ENCODE measurements around the gene MON1B. TPM values are rescaled to one million over a fixed set of nuclear protein-coding genes. Genes with fewer than 3 reads are reported as not detected.
"Not testable (repeated sequence)": the region's sequence is repeated elsewhere in the genome, so short reads cannot be mapped to it uniquely, and the experiment has no call there.

The MON1B gene
- total and polyA plus RNA-seq, 2 donors (not counting 3 experiments of a cell fraction or from before 2014, with no cell fraction given): 35.8 to 57.0 TPM

DNA sequence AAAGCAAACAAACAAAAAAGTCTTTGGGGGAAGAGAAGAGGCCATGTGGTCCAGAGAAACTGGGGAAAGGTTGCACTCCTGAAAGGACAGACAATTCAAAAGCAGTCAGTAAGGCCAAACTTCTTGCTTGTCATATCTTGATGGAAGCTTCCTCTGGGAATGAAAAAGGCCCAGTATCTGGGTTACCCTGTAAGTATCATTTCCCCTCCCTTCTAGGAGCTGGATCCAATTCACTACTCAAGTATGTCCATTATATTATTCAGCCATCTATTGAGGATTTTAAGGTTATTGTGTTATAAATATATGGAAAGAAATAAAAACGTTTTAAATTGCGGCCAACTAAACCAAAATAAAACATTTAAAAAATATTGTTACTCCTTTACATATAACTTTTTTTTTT is 26.0 kb upstream of the MON1B start:
- no peak for TF ChIP-seq POLR2A (IDR thresholded peaks at IDR 0.05; ENCODE audit: low read depth, low read length)
- TF ChIP-seq MYC (IDR thresholded peaks at IDR 0.05; ENCODE audit: low read depth, low read length): no peak
- no peak for TF ChIP-seq POLR2AphosphoS5 (IDR thresholded peaks at IDR 0.05; ENCODE audit: insufficient read depth, low read depth, low read length)
- TF ChIP-seq GATA2 (IDR thresholded peaks at IDR 0.05; ENCODE audit: insufficient read depth, insufficient read length, low read depth, low read length): no peak
- TF ChIP-seq CTCF (IDR thresholded peaks at IDR 0.05; ENCODE audit: extremely low read depth in 1 of 2, insufficient read depth in 1 of 2, low read depth in 1 of 2, low read length in 2 of 2): no peak
- no peak for TF ChIP-seq EZH2 (IDR thresholded peaks at IDR 0.05; ENCODE audit: borderline replicate concordance, low read depth, low read length, severe bottlenecking)
- TF ChIP-seq, protein P1, sequence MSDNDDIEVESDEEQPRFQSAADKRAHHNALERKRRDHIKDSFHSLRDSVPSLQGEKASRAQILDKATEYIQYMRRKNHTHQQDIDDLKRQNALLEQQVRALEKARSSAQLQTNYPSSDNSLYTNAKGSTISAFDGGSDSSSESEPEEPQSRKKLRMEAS (IDR thresholded peaks at IDR 0.05; ENCODE audit: insufficient read depth, insufficient read length): no peak
- no peak for TF ChIP-seq FOS (IDR thresholded peaks at IDR 0.05; ENCODE audit: borderline replicate concordance, insufficient read depth, low read length)
- ChIA-PET POLR2A (no interaction called here), CTCF (no interaction called here)
- Histone ChIP-seq H3K4me3 (replicated peaks in 1 of 3; ENCODE audit: insufficient read depth in 1 of 3, low read depth in 1 of 3, low read length in 3 of 3) (no peak overlapping the region), H3K9ac (replicated peaks; ENCODE audit: extremely low read depth, insufficient read depth, low read length) (no peak overlapping the region), H3K9me3 (replicated peaks; ENCODE audit: control insufficient read depth, insufficient read depth, low read length) (no peaks in the 10 kb centered on the region), H2AFZ (ENCODE audit: low read depth, low read length) (no peak overlapping the region), H3K9me1 (replicated peaks; ENCODE audit: control insufficient read depth, extremely low read depth, insufficient read depth, low read length) (no peaks in the 10 kb centered on the region), H3K4me1 (ENCODE audit: control insufficient read depth, extremely low read depth, insufficient read depth, low read length) (no peaks in the 10 kb centered on the region), H3K27me3 (ENCODE audit: control insufficient read depth in 2 of 2, insufficient read depth in 2 of 2, low read length in 2 of 2) (peaks cover 0 to 4% of the 10 kb centered on the region in 2 experiments), H3K36me3 (ENCODE audit: control insufficient read depth in 2 of 2, extremely low read depth in 1 of 2, insufficient read depth in 2 of 2, low read length in 2 of 2) (no peaks in the 10 kb centered on the region), H3K4me2 (ENCODE audit: insufficient read depth, low read length) (no peak overlapping the region), H3K79me2 (ENCODE audit: control insufficient read depth, insufficient read depth, low read length) (no peaks in the 10 kb centered on the region), H3K27ac (ENCODE audit: insufficient read depth, low read depth, low read length) (no peak overlapping the region), H4K20me1 (replicated peaks; ENCODE audit: control insufficient read depth, extremely low read depth, insufficient read depth, low read length) (no peaks in the 10 kb centered on the region)
- intact Hi-C loops (cut with micrococcal nuclease) (no loop called here), dilution Hi-C loops (cut with MboI; ENCODE audit: extremely low pct_ligation_motif_present, low sequenced_read_pairs) (no loop called here)
- no peak for FAIRE-seq
- BruUV-seq (replicated peaks): no TSS peak
- no peak for DNase-seq (ENCODE audit: low read depth, low spot score)

DNA sequence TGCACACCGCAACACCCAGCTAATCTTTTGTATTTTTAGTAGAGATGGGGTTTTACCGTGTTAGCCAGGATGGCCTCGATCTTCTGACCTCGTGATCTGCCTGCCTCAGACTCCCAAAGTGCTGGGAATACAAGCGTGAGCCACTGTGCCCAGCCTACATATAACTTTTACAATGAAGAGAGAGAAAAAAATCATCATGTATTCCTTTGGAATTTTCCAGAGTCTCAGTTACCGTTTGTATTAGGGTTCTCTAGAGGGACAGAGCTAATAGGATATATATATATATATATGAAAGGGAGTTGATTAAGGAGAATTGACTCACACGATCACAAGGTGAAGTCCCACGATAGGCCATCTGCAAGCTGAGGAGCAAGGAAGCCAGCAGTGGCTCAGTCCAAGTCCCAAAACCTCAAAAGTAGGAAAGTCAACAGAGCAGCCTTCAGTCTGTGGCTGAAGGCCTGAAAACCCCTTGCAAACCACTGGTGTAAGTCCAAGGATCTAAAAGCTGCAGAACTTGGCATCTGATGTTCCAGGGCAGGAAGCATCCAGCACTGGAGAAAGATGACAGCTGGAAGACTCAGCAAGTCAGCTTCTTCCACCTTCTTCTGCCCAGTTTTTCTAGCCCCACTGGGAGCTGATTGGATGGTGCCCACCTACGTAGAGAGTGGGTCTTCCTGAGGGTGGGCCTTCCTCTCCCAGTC is 25.3 kb upstream of the MON1B start:
- dilution Hi-C loops (cut with MboI; ENCODE audit: extremely low pct_ligation_motif_present, low sequenced_read_pairs): not testable (repeated sequence)

More for the DNA sequence above, 25.3 kb upstream of the MON1B start:
- H3K27me3 ChIP-seq (ENCODE audit: control insufficient read depth in 2 of 2, insufficient read depth in 2 of 2, low read length in 2 of 2); H3K4me1 ChIP-seq (ENCODE audit: control insufficient read depth, extremely low read depth, insufficient read depth, low read length); intact Hi-C loops (cut with micrococcal nuclease); DNase-seq (ENCODE audit: low read depth, low spot score); H4K20me1 ChIP-seq (replicated peaks; ENCODE audit: control insufficient read depth, extremely low read depth, insufficient read depth, low read length); CTCF ChIA-PET; FAIRE-seq; H2AFZ ChIP-seq (ENCODE audit: low read depth, low read length); POLR2A ChIA-PET; H3K36me3 ChIP-seq (ENCODE audit: control insufficient read depth in 2 of 2, extremely low read depth in 1 of 2, insufficient read depth in 2 of 2, low read length in 2 of 2); H3K9me3 ChIP-seq (replicated peaks; ENCODE audit: control insufficient read depth, insufficient read depth, low read length); H3K79me2 ChIP-seq (ENCODE audit: control insufficient read depth, insufficient read depth, low read length); H3K4me3 ChIP-seq (replicated peaks in 1 of 3; ENCODE audit: insufficient read depth in 1 of 3, low read depth in 1 of 3, low read length in 3 of 3); H3K27ac ChIP-seq (ENCODE audit: insufficient read depth, low read depth, low read length); BruUV-seq (replicated peaks); H3K9me1 ChIP-seq (replicated peaks; ENCODE audit: control insufficient read depth, extremely low read depth, insufficient read depth, low read length); H3K4me2 ChIP-seq (ENCODE audit: insufficient read depth, low read length); H3K9ac ChIP-seq (replicated peaks; ENCODE audit: extremely low read depth, insufficient read depth, low read length): not testable (repeated sequence)
